ENCODE results near the gene GZMM.

- no peak for TF ChIP-seq CTCF (IDR thresholded peaks at IDR 0.05)
- no peak for TF ChIP-seq POLR2A (IDR thresholded peaks at IDR 0.05)
These were observed 27.2 kb downstream of the GZMM start for GRCh38 chr19:570937-571565.

All from Peyer's patch (tissue), 4 donors.